Stimulated activated CD4-positive, alpha-beta T cell treated with anti-CD3 and anti-CD28 coated beads, TNF-alpha, amount 100 ng/mL, for 1 hour (primary cell): ENCODE results near the gene EYA2.

Source experiments
- DNase-seq, 3 donors: peaks; one replicate each; pipeline ENCODE4 v3.0.0-alpha.2; 2020; ENCODE audit warnings: low read depth in 3 of 3, low spot score in 1 of 3

Gene EYA2

DNA sequence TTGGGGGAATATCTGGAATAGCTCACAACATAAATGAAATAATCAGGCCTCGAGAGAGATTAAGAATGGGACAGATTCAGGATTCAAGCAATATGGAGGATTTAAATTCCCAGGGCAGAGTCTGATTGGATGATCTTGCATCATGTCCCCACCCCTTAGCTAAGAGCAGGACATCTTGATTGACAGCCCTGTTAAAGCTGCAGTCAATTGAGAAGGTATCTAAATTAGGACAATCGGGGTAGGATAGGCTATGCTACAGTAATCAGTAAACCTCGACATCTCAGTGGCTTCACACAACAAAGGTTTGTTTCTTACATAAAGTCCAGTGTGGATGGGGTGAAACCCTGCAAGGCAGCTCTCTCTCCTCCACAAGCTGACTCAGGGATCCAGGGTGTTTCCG, 109.5 kb downstream of the EYA2 start:
- no peak for DNase-seq

DNA sequence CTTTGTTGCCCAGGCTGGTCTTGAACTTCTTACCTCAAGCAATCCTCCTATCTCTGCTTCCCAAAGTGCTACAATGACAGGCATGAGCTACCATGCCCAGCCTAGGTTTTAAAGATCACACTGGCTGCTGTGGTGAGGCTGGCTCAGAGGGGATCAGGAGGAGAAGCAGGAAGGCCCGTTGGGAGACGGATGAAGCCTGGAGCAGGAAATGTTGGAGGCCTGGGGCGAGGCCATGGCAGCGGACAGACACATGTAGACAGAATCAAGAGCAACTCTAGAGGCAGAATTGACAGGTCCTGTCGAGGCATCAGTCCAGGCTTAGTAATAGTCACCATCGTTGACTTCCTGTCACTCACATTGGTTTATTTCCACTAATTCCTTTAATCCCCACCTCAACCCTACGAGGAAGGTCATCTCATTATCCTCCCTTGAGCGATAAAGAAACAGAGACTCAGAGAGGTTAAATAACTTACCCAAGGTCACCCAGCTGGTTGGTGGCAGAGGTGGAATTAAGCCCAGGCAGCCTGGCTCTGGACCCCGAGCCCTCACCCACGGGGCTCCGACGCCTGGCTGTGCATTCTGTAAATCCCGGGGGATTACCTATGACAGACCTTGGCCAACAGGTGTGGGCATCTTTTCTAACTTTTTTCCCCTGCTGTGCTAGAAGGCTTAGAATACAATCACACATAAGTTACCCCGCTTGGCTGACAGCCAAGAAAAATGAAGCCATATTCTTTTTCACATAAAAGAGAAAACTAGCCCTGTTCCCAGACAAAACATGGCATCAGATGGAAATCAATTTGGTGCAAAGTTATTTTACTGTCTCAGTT, 113.4 kb downstream of the EYA2 start:
- no peak for DNase-seq

DNA sequence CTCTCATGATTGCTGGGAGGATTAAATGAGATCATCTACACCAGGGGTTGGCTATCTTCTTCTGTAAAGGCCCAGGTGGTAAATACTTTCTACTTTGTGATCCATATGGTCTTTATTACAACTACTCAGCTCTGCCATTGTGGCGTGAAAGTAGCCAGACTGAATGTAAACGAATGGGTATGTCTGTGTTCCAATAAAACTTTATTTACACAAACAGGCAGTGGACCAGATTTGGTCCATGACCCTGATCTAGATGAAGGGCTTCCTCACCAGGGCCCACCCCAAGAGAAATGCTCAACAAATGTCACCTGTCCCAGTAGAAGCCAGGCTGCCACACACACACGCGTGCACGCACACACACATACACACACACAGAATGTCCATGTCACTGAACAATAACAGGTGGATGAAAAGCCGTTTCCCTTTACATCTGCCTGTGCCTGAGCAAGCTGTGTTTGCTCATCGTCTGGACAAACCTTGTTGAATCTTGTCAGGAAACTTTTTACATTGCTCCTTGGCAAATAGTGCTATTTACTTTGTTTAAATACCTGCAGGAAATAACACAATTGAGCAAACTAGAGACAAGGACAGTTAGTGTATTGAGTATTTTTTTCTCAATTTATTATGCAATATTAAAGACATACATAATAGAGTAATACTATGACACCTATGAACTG, 114.3 kb downstream of the EYA2 start:
- DNase-seq = no peak

DNA sequence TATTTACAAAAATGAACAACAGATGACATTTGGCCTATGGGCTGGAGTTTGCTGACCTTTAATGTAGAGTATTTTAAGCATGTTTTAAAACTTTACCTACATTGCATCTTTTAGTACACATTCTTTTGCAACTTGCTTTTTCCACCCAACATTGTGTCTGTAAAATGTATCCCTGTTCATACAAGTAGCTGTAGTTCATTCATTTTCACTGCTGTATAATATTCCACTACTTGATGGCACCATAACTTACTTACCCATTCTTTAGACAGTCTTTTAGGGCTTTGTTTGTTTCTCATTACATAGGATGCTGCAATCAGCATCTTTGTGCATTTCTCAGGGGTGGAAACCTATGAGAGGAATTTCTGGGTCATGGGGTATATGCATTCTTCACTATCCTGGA, 115.1 kb downstream of the EYA2 start:
- DNase-seq = no peak

DNA sequence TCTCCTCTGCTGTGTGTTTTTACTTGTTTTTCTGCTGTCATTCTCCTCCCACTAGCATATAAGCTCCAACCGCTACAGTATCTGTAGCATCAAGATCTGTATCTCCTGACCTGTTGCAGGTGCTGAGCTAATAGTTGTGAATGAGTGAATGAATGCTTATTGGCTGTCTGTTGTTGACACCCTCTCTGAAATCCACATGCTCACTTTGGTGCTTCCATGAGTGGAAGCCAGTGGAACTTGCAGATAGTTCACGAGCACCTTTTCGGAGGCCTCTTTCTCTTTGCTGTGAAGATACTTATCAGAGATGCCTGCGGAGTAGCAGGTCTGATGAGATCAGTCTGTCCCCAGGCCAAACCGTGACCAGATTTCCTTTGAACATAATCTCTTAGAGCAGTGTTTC, 117.3 kb downstream of the EYA2 start:
- no peak for DNase-seq

DNA sequence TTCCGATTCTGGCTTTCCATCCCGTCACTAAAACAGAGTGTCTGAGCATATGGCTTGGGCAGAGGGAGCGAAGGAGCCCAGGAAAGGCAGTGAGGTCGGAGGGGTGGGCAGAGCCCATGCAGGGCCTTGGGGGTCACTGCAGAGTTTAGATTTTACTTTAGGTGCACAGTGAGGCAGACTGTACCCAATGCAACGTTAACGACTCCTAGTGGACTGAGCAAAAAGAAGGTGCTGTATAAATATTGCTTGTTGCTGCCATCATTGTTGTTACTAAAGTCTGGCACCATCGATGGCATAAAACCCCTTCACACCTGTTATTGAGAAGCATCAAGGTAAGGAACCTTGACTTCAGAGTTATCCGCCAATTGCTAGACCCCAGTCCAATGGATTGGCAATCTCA, 119.0 kb downstream of the EYA2 start:
- DNase-seq = no peak

DNA sequence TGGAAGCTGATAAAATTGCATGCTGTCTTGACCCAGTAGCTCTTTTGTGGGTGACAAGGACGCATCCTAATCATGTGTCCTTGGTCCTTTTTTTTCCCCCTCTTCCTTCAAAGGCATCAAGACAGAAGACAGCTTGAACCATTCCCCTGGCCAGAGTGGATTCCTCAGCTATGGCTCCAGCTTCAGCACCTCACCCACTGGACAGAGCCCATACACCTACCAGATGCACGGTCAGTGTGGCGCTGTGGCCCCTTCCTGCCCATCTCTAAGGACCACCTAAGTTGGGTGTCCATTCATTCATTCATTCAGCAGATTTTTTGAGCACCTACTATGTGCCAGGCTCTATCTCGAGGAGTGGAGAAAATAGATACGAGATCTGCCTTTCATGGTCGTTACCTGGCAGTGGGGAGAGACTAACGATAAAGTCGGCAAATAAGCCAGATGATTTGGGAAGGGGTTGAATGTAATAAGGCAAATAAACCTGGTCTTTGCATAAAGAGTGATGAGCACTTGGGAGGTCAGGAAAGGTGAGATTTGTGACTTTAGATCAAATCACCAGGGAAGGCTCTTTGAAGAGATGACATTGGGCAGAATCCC, 121.5 kb downstream of the EYA2 start:
- no peak for DNase-seq

DNA sequence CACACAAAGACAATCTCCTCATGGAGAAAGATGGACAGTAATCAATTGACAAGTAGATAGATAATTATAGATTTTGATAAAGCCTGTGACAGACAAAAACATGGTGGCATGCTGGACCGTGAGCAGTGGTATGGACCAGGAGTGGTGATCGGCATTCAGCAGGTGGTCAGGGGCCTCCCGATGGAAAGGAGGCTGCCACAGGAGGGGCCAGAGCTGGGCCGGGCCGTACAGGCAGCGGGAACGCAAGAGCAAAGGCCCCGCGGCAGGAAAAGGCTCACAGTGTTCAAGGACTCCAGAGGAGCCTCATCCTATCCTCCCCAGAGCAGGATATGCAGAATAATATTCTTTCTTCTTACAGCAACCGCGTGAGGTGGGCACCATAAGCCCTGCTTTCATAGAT, 123.7 kb downstream of the EYA2 start:
- no peak for DNase-seq

DNA sequence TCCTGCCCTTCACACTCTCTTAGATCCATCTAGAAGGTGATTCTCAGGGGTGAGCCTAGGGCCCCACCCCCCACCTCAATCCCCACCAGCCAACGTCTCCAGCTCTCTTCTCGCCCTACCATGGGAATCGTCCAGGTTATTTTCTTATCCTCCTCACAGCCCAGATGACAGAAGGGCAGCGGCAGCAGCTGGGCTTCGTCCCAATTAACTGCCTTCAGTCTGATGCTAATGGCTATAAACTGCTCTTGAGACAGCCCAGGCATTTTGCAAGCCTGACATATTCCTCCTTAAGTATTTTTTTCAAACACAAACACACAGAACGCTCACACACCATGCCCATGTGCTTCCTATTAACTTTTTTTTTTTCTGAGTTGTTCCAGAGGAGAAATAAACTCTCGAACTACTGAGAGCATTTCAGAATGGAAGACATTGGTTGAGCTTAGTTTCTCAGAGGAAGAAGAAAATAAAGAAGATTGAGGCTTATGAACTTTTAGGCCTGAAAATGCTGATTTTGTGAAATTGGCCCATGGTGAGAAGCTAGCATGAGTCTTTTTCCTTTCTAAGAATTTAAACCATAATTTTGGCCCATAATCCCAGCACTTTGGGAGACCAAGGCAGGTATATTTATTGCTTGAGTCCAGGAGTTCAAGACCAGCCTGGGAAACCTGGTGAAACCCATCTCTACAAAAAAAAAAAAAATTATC, 124.6 kb downstream of the EYA2 start:
- DNase-seq = no peak

DNA sequence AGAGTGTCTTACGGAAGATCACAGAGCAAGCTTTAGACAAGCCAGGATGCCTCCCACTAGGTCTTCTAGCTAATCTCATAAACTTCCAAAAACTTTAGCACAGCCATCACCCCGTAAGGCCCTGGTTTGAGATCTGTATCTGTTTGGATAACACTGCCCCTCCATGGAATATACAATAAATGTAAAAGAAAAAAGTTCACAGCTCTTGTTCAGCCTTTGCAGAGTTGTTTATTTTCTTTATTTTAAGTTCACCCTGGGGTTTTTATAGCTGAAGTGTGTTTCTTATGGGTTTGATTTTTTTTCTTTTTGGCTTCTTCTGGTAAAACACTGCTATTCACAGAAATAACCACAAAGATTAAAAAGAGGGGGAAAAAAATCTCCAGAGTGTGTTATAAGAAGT, 125.6 kb downstream of the EYA2 start:
- no peak for DNase-seq

DNA sequence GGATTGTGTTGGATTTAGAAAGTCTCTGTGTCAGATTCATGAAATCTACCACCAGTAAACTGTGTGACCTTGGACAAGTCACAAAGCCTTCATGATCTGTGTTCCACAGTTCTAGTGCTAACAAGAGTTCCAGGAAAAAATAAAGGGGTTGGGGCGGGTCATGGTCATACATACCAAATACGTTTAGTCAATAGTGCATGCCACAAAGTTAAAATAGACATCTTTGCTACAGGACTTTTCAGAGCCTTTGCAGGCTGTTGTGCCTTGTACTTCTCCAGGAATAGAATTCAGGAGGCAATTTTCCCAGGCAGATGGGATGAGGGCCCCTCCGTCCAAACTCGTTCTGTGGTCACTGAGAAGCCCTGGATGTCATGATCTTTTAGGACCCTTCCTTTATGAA, 127.2 kb downstream of the EYA2 start:
- DNase-seq = no peak

DNA sequence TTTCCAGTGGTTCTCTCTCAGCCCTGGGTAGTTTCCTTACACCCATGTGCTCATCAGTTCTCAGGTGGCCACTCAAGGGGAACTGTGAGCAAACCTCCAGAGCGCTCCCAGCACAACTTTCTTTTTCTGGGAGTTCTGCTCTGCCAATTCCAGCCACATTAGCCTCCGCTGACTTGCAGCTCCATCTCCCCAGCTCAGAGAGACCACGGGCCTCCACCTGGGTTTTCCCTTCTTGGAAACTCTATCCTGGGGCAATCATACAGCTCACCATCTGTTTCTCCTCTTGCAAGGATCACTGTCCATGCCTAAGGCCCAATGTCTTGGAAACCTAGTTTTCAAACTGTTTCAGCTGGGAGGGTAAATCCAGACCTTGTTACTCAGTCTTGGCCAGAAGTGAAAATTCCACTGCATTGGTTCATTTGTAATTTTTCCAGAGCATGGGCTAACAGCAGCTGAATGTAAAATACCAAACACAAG, 129.9 kb downstream of the EYA2 start:
- no peak for DNase-seq

DNA sequence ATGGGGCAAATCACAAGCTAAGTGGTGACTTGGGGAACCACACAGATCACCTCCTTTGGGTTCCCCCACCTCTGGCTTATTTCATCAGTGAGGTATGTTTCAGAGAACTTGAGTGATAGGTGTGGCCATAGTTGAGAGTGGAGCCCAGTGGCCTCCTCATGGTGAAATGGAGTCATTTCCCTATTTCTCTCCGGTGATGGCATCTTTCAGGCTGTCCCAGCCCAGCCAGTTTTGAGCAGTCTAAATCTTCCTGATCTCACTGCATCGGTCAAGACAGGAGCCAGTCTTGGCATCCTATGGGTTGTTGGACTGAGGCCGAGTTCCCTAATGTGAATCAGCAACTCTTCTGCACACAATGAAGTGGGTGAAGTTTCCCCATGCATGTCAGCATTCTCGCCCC, 132.4 kb downstream of the EYA2 start:
- DNase-seq = no peak

DNA sequence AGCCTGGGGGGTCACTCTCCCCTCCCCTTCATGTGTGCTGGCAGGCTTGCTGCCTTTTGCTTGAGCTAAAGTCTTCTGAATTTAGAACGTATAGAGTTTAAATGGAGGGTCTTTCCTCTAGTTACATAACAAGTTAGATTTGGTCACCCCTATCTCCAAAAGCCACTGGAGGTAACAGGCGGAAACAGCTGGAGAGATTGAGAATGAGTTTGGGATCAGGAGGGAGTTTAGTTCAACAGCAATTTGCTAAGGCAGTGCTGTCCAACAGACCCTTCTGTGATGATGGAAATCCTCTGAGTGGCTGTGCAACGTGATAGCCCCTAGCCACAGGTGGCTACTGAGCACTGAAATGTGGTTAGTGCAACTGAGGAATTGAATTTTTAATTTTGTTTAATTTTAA, 132.8 kb downstream of the EYA2 start:
- DNase-seq = no peak

DNA sequence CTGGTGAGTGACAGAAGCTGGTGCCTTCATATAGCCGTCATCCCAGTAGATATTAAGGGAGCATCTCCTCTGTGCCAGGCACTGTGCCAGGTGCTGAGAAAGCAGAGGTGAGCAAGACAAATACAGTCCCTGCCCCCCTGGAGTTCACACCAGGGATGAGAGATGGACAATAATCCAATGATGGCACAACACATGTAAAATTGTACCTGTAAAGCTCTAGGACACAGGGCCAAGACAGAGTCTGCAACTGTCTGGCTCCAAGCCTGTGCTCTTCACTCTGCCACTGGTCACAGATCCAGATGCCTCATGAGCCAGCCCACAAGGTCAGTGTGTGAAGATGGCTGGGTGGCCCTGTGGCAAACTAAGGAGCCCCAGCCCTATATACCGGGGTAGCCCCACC, 133.8 kb downstream of the EYA2 start:
- no peak for DNase-seq

DNA sequence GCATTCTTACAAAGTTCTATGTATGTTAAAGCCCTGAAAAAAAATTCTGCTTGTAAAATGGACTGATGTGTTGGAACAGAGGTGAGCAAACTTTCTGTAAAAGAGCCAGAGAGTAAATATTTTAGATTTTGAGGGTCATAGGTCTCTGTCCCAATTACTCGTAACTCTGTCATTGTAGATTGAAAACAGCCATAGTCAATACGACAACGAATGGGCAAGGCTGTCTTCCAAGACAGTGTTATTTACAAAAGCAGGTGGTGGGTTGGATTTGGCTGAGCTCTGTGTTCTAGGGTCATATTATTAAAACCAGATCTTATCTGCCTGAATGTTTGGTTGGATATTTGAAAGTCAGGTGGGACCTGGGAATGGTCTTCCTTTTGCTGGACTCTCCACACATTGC, 135.2 kb downstream of the EYA2 start:
- DNase-seq = no peak

DNA sequence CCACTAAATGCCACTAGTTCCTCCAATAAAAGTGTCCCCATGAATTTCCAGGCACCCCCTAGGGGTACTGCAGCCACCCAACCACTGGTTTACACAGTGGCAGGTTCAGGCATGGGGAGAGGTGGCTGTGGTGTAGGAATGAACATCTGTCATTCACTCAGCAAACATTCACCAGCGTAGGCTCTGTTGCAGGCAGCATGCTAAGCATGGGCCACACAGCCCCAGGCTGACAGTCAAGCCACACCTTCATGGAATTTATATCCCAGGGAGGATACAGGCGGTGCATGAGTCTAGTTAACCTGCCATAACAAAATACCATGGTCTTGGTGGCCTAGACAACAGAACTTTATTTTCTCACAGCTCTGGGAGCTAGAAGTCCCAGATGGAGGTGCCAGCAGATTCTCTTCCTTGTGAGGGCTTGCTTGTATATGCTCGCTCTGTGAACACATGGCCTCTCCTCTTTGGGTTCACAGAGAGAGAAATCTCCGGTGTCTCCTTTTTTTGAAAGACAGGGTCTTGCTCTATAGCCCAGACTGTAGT, 135.7 kb downstream of the EYA2 start:
- no peak for DNase-seq

DNA sequence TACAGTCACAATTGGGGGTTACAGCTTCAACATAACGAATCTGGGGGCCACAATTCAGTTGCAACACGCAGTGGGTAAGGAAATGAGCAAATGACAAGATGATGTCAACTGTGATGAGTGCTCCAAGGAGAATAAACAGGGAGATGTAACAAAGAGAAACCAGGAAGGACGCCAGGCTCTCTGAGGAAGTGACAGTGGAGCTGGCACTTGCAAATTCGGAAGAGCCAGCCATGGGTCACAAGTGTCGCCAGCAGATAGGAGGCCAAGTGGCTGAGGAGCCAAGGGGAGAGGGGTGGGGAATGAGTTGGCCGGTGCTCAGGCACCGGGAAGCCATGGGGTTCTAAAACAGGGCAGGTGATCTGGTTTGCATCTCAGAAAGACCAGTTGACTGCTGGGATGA, 136.4 kb downstream of the EYA2 start:
- no peak for DNase-seq

DNA sequence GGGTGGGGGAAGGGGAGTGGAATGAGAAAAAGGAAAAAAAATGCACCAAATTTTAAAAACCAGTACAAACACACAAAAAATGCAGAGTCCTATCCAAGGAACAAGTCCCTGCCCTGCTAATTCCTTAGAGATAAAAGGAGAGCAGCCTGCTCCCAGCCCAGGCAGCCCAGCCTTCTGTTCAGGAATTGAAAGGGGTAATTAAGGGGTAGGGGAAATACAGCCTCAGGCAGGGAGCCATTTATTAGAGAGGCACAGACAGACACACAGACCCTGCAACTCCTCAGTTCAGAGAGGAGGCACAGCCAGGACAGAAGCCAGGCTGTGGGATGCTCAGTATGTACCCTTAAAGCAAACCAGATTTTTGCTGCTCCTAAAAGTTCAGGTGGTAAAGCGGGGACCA, 137.2 kb downstream of the EYA2 start:
- DNase-seq = no peak

DNA sequence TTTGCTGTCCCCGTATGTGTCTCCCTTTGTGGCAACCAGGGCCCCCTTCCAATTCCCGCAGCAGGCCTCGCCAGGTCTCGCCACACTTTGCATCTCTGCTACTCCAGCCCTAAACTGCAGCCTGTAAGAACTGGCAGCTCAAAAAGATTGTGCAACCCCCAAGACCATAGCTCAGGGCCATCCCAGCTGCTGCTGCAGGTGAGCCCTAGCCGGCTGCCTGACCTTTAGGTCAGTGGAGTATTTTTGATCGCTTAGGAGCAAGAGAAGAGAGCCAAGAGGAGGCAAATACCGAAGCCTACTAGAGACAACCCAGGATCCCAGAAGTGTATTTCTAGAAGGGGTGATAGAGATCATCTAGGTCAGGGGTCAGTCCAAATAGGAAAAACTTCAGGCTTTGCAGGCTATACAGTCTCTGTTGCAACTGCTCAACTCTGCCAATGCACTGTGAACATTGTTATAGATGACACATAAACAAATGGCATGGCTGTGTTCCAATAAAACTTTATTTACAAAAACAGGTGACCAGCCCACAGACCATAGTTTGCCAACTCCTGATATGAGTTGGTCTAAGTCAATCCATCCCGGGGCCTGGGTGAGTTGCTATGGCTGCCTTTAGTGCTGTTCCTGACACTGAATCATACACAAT, 138.4 kb downstream of the EYA2 start:
- no peak for DNase-seq

DNA sequence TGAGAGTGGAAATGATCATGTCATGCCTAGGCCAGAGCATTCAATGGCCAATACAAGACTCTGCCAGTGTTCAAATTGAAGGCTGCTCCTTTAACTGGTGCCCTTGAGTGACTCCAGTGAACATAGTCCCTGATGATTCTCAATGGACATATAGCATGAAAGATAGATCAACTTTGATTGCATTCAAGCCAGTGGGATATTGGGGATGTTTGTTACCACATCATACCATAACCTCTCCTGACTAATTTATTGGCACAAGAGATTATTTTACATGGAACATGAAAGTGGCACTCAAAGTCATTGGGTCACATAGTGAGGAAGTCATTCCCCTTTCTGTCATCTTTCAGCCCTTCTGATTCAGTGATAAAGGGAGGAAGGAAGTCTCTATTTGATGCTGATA, 139.0 kb downstream of the EYA2 start:
- no peak for DNase-seq
